ENCODE results near the gene CT83. TPM values are rescaled to one million over a fixed set of nuclear protein-coding genes. Genes with fewer than 3 reads are reported as not detected.

The CT83 gene
- not detected for total RNA-seq

GRCh38 chrX:116462822-116463221 is at the start of gene CT83:
CT83 (minus strand) TSS chrX:116462976; CDS start chrX:116462856, 120 bp downstream.
- no peaks in the 10 kb centered on the region for H3K9me3 Mint-ChIP-seq (ENCODE audit: low read depth)
- no peaks in the 10 kb centered on the region for H3K36me3 Mint-ChIP-seq
- H3K4me1 Mint-ChIP-seq: no peaks in the 10 kb centered on the region
- no peak for ATAC-seq
- no peak within 1 kb of the TSS for H3K27ac Mint-ChIP-seq
- CTCF ChIA-PET: no interaction called here
- DNase-seq: no peak
- no peak within 1 kb of the TSS for H3K4me3 Mint-ChIP-seq
- H3K27me3 Mint-ChIP-seq: no peaks in the 10 kb centered on the region

GRCh38 chrX:116499780-116500179 is 37.0 kb upstream of the CT83 start:
- H3K9me3 Mint-ChIP-seq (ENCODE audit: low read depth): peaks cover 2% of the 10 kb centered on the region
- H3K36me3 Mint-ChIP-seq: no peaks in the 10 kb centered on the region
- DNase-seq: no peak
- ATAC-seq: no peak
- no peaks in the 10 kb centered on the region for H3K4me1 Mint-ChIP-seq
- H3K27ac Mint-ChIP-seq: no peak overlapping the region
- no peaks in the 10 kb centered on the region for H3K27me3 Mint-ChIP-seq
- H3K4me3 Mint-ChIP-seq: no peak overlapping the region
- CTCF ChIA-PET: no interaction called here

GRCh38 chrX:116493271-116493670 is 30.5 kb upstream of the CT83 start:
- H3K27me3 Mint-ChIP-seq: no peaks in the 10 kb centered on the region
- H3K27ac Mint-ChIP-seq: no peak overlapping the region
- no peaks in the 10 kb centered on the region for H3K36me3 Mint-ChIP-seq
- no peak for ATAC-seq
- no peak for DNase-seq
- CTCF ChIA-PET: no interaction called here
- H3K4me3 Mint-ChIP-seq: no peak overlapping the region
- no peaks in the 10 kb centered on the region for H3K9me3 Mint-ChIP-seq (ENCODE audit: low read depth)
- no peaks in the 10 kb centered on the region for H3K4me1 Mint-ChIP-seq

GRCh38 chrX:116490104-116490503 is 27.3 kb upstream of the CT83 start:
- CTCF ChIA-PET: no interaction called here
- ATAC-seq: no peak
- H3K9me3 Mint-ChIP-seq (ENCODE audit: low read depth): no peaks in the 10 kb centered on the region
- no peaks in the 10 kb centered on the region for H3K36me3 Mint-ChIP-seq
- DNase-seq: no peak
- H3K27me3 Mint-ChIP-seq: no peaks in the 10 kb centered on the region
- no peak overlapping the region for H3K4me3 Mint-ChIP-seq
- H3K27ac Mint-ChIP-seq: no peak overlapping the region
- H3K4me1 Mint-ChIP-seq: no peaks in the 10 kb centered on the region

GRCh38 chrX:116480059-116480458 is 17.3 kb upstream of the CT83 start:
- Mint-ChIP-seq H3K4me1 (no peaks in the 10 kb centered on the region), H3K27ac (no peak overlapping the region), H3K27me3 (no peaks in the 10 kb centered on the region), H3K4me3 (no peak overlapping the region), H3K36me3 (no peaks in the 10 kb centered on the region), H3K9me3 (ENCODE audit: low read depth) (no peaks in the 10 kb centered on the region)
- CTCF ChIA-PET: no interaction called here
- DNase-seq (no peak), ATAC-seq (no peak)

- Mint-ChIP-seq H3K4me1 (no peaks in the 10 kb centered on the region), H3K27me3 (no peaks in the 10 kb centered on the region), H3K27ac (no peak overlapping the region), H3K36me3 (no peaks in the 10 kb centered on the region), H3K9me3 (ENCODE audit: low read depth) (peaks cover 2% of the 10 kb centered on the region), H3K4me3 (no peak overlapping the region)
- no peak for ATAC-seq
- CTCF ChIA-PET: no interaction called here
- no peak for DNase-seq
Observed at GRCh38 chrX:116449156-116449555, 13.6 kb downstream of the CT83 start.

- CTCF ChIA-PET: no interaction called here
- peaks cover 5% of the 10 kb centered on the region for H3K9me3 Mint-ChIP-seq (ENCODE audit: low read depth)
- no peaks in the 10 kb centered on the region for H3K4me1 Mint-ChIP-seq
- no peaks in the 10 kb centered on the region for H3K36me3 Mint-ChIP-seq
- no peak within 1 kb of the TSS for H3K27ac Mint-ChIP-seq
- no peak for DNase-seq
- no peaks in the 10 kb centered on the region for H3K27me3 Mint-ChIP-seq
- H3K4me3 Mint-ChIP-seq: no peak within 1 kb of the TSS
- no peak for ATAC-seq
Observed at GRCh38 chrX:116436358-116436816, 26.4 kb downstream of the CT83 start, which contains the start of gene SLC6A14. SLC6A14 (plus strand) TSS chrX:116436606; CDS start chrX:116436710, 104 bp downstream.

GRCh38 chrX:116435597-116435996 is 27.2 kb downstream of the CT83 start:
- CTCF ChIA-PET: no interaction called here

GRCh38 chrX:116427978-116428377 is 34.8 kb downstream of the CT83 start:
- CTCF ChIA-PET: no interaction called here
- H3K36me3 Mint-ChIP-seq: no peaks in the 10 kb centered on the region
- no peaks in the 10 kb centered on the region for H3K9me3 Mint-ChIP-seq (ENCODE audit: low read depth)
- no peaks in the 10 kb centered on the region for H3K27me3 Mint-ChIP-seq
- DNase-seq: no peak
- H3K4me3 Mint-ChIP-seq: no peak overlapping the region
- no peak for ATAC-seq
- no peaks in the 10 kb centered on the region for H3K4me1 Mint-ChIP-seq
- no peak overlapping the region for H3K27ac Mint-ChIP-seq

More at GRCh38 chrX:116435597-116435996, 27.2 kb downstream of the CT83 start:
- no peaks in the 10 kb centered on the region for H3K4me1 Mint-ChIP-seq
- no peak overlapping the region for H3K4me3 Mint-ChIP-seq
- H3K36me3 Mint-ChIP-seq: no peaks in the 10 kb centered on the region
- no peaks in the 10 kb centered on the region for H3K27me3 Mint-ChIP-seq
- peaks cover 5% of the 10 kb centered on the region for H3K9me3 Mint-ChIP-seq (ENCODE audit: low read depth)
- no peak overlapping the region for H3K27ac Mint-ChIP-seq
- DNase-seq: no peak
- no peak for ATAC-seq

- Mint-ChIP-seq H3K4me3 (no peak overlapping the region), H3K27me3 (no peaks in the 10 kb centered on the region), H3K9me3 (ENCODE audit: low read depth) (no peaks in the 10 kb centered on the region), H3K27ac (no peak overlapping the region), H3K36me3 (no peaks in the 10 kb centered on the region), H3K4me1 (no peaks in the 10 kb centered on the region)
- CTCF ChIA-PET: no interaction called here
- DNase-seq (no peak), ATAC-seq (no peak)
Observed at GRCh38 chrX:116417968-116418367, 44.8 kb downstream of the CT83 start.

- ATAC-seq: no peak
- Mint-ChIP-seq H3K4me3 (no peak overlapping the region), H3K4me1 (no peaks in the 10 kb centered on the region), H3K9me3 (ENCODE audit: low read depth) (no peaks in the 10 kb centered on the region), H3K27me3 (no peaks in the 10 kb centered on the region), H3K36me3 (no peaks in the 10 kb centered on the region), H3K27ac (no peak overlapping the region)
- no peak for DNase-seq
- CTCF ChIA-PET: no interaction called here
Observed at GRCh38 chrX:116417214-116417613, 45.6 kb downstream of the CT83 start.

GRCh38 chrX:116413273-116413672 is 49.5 kb downstream of the CT83 start:
- no peak for DNase-seq
- no peaks in the 10 kb centered on the region for H3K36me3 Mint-ChIP-seq
- no peaks in the 10 kb centered on the region for H3K9me3 Mint-ChIP-seq (ENCODE audit: low read depth)
- H3K4me1 Mint-ChIP-seq: no peaks in the 10 kb centered on the region
- CTCF ChIA-PET: no interaction called here
- H3K4me3 Mint-ChIP-seq: no peak overlapping the region
- H3K27ac Mint-ChIP-seq: no peak overlapping the region
- H3K27me3 Mint-ChIP-seq: no peaks in the 10 kb centered on the region
- no peak for ATAC-seq
